Measurements from ENCODE around the gene MYBPC1. TPM values are rescaled to one million over a fixed set of nuclear protein-coding genes. Genes with fewer than 3 reads are reported as not detected.

Gene MYBPC1
- total RNA-seq, 1 experiment from 2014 or later = not detected

DNA sequence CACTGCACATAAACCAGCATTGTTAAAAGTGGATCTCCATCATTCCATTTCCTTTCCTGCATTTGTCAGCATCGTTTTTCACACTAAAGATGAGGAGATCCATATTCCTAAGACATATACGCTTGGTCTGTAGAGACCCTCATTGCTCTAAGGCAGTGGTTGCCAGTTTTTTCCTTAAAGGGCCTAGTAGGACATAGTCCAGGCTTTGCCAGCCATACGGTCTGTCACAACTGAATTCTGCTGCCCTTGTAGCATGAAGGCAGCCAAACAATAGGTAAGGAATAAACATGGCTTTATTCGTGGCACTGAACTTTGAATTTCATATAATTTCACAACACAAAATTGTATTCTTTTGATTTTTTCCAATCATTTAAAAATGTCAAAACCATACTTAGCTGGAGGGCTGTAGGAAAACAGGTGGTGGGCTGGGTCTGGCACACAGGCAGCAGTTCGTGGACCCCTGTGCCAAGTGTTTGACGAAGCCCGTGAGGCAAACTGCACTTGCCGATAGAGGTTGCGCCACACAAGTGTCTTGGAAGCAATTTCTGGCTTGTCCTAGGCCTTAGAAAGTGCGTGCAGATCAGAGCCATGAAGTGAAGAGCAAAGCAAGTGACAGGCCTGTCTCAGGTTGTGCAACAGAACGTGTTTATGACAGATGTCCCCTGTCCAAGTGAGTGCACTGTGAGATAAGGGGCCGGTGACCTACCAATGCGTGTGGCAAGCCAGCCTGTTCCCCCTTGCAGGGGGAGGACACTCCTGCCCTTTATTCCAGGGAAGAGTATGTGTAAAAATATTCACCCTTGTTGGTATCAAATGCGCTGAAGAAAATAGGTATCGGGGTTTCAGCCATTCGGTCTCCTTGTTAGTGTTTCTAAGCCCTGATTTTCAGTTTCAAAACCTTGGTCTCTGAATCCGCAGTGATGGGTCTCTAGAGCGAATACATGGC, 101.8 kb downstream of the MYBPC1 start:
- peak overlapping the region; percentile 83 for H3K27ac ChIP-seq (ENCODE audit: low read length)
- no peak for ATAC-seq
- CTCF ChIA-PET = no interaction called here
- peaks cover 3% of the 10 kb centered on the region; the same call in 1 of the 2 replicates for H3K36me3 ChIP-seq (ENCODE audit: control insufficient read depth, insufficient read depth, low read length)
- H3K9me3 ChIP-seq (ENCODE audit: control insufficient read depth, insufficient read depth, low read depth, low read length) = no peaks in the 10 kb centered on the region
- TF ChIP-seq POLR2AphosphoS5 (IDR thresholded peaks at IDR 0.05; ENCODE audit: low read depth, low read length) = no peak
- TF ChIP-seq SIN3A (IDR thresholded peaks at IDR 0.05; ENCODE audit: borderline replicate concordance, insufficient read depth, low read depth, low read length) = no peak
- TF ChIP-seq TCF7L2 (IDR thresholded peaks at IDR 0.05; ENCODE audit: low read depth, low read length) = no peak
- no peak for TF ChIP-seq REST (IDR thresholded peaks at IDR 0.05; ENCODE audit: insufficient read depth in 1 of 2, low read depth in 2 of 2, low read length in 1 of 2)
- TF ChIP-seq, protein P1, sequence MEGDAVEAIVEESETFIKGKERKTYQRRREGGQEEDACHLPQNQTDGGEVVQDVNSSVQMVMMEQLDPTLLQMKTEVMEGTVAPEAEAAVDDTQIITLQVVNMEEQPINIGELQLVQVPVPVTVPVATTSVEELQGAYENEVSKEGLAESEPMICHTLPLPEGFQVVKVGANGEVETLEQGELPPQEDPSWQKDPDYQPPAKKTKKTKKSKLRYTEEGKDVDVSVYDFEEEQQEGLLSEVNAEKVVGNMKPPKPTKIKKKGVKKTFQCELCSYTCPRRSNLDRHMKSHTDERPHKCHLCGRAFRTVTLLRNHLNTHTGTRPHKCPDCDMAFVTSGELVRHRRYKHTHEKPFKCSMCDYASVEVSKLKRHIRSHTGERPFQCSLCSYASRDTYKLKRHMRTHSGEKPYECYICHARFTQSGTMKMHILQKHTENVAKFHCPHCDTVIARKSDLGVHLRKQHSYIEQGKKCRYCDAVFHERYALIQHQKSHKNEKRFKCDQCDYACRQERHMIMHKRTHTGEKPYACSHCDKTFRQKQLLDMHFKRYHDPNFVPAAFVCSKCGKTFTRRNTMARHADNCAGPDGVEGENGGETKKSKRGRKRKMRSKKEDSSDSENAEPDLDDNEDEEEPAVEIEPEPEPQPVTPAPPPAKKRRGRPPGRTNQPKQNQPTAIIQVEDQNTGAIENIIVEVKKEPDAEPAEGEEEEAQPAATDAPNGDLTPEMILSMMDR (IDR thresholded peaks at IDR 0.05) = no peak
- DNase-seq (ENCODE audit: low read depth, low spot score) = no peak
- peak overlapping the region; percentile 92 to 94 for H3K4me3 ChIP-seq (ENCODE audit: low read depth in 2 of 2, low read length in 2 of 2)
- POLR2A ChIA-PET = interaction anchor here (0.6 kb wide), 1 partner anchor 704 kb away, joined by 3 read pairs; no protein-coding TSS in a partner anchor
- in situ Hi-C loops (cut with HindIII; ENCODE audit: low pct_unique_long_range_greater_than_20kb, low sequenced_read_pairs) = no loop called here
- intact Hi-C loops (cut with micrococcal nuclease; ENCODE audit: unreplicated experiment) = loop anchor here (10.0 kb wide), 1 partner anchor 282 kb away; no protein-coding TSS in a partner anchor
- no TSS peak for BruUV-seq (replicated peaks)
- no peaks in the 10 kb centered on the region for H3K27me3 ChIP-seq (ENCODE audit: control insufficient read depth, insufficient read depth, low read length)
- peaks cover 27% of the 10 kb centered on the region for H3K4me1 ChIP-seq (ENCODE audit: control insufficient read depth, insufficient read depth, low read length)

DNA sequence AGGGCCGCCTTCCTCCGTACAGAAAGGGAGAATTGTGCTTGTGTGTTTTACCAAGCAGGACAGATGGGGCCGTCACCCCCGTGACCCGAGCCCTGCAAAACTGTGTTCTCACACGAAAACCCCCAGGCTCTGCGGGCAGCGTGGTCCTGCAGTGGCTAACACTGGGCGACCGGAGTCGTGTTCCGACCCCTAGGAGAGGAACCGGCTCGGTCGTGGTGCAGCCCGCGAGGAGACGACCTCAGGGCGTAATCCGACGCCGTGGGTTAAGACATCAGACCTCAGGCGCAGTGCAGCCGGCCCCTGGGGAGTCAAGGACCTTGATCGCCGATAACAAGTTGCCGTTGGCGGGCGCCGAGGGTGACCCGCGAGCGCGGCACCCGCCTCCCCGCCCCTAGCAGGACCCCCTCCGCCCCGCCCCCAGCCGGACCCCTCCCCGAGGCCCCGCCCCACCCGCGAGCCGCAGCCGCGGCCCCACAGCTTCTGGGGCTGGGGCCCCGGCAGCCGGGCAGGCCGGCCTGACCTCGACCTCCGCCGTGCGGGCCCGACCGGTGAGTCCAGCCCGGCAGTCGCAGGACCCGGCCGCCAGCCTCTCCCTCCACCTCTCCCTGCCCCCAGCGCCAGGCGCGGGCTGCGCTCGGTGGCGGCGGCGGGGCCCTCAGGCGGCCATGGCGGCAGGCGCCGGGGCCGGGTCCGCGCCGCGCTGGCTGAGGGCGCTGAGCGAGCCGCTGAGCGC, 102.6 kb downstream of the MYBPC1 start, which contains the start of gene CHPT1:
TSS of gene CHPT1 (plus strand) at position 444 of the 733 bp plus-strand sequence. CDS start at position 666, 222 bp downstream.
- no peaks in the 10 kb centered on the region for H3K9me3 ChIP-seq (ENCODE audit: control insufficient read depth, insufficient read depth, low read depth, low read length)
- no peaks in the 10 kb centered on the region for H3K27me3 ChIP-seq (ENCODE audit: control insufficient read depth, insufficient read depth, low read length)
- intact Hi-C loops (cut with micrococcal nuclease; ENCODE audit: unreplicated experiment) = loop anchor here (10.0 kb wide), 1 partner anchor 283 kb away; no protein-coding TSS in a partner anchor
- H3K27ac ChIP-seq (ENCODE audit: low read length) = peak within 1 kb of the TSS; percentile 83
- DNase-seq (ENCODE audit: low read depth, low spot score) (no peak), ATAC-seq (peak; percentile 88)
- in situ Hi-C loops (cut with HindIII; ENCODE audit: low pct_unique_long_range_greater_than_20kb, low sequenced_read_pairs) = no loop called here
- peaks cover 3% of the 10 kb centered on the region; the same call in 1 of the 2 replicates for H3K36me3 ChIP-seq (ENCODE audit: control insufficient read depth, insufficient read depth, low read length)
- TF ChIP-seq POLR2AphosphoS5 (IDR thresholded peaks at IDR 0.05; ENCODE audit: low read depth, low read length) (peak; percentile 45; the same call in 1 of the 2 replicates), REST (IDR thresholded peaks at IDR 0.05; ENCODE audit: insufficient read depth in 1 of 2, low read depth in 2 of 2, low read length in 1 of 2) (no peak)
- H3K4me3 ChIP-seq (ENCODE audit: low read depth in 2 of 2, low read length in 2 of 2) = peak within 1 kb of the TSS; percentile 92 to 94
- no TSS peak for BruUV-seq (replicated peaks)
- ChIA-PET CTCF (no interaction called here), POLR2A (interaction anchor here (0.6 kb wide), 1 partner anchor 703 kb away, joined by 3 read pairs; no protein-coding TSS in a partner anchor)
- H3K4me1 ChIP-seq (ENCODE audit: control insufficient read depth, insufficient read depth, low read length) = peaks cover 28% of the 10 kb centered on the region

Data from Panc1 (cell line).